Astrocyte (in vitro differentiated cells and primary cell): Measurements from ENCODE around the gene MARCKS. TPM values are rescaled to one million over a fixed set of nuclear protein-coding genes. Genes with fewer than 3 reads are reported as not detected.

Experiments used
- DNase-seq: peaks from one replicate; pipeline ENCODE4 v3.0.0-alpha.2; 2010; ENCODE audit warnings: low read depth
- FAIRE-seq: peaks from 2 replicates; lab custom pipeline; 2011; peaks lifted over from hg19 to GRCh38; lab: Jason Lieb, UNC
- H2AFZ ChIP-seq: 2 replicates; pipeline ENCODE4 v1.6.0; 2012; ENCODE audit warnings: low read depth, low read length, inconsistent platforms
- H3K27ac ChIP-seq: 2 replicates; pipeline ENCODE4 v1.5.1; 2011; ENCODE audit warnings: low read depth, low read length, inconsistent platforms
- H3K27me3 ChIP-seq: 2 replicates; pipeline ENCODE4 v1.6.0; 2011; ENCODE audit warnings: low read length, inconsistent platforms; ENCODE audit not compliant: insufficient read depth
- H3K36me3 ChIP-seq: 2 replicates; pipeline ENCODE4 v1.5.1; 2011; ENCODE audit warnings: low read length, inconsistent platforms; ENCODE audit not compliant: insufficient read depth
- H3K4me1 ChIP-seq: 2 replicates; pipeline ENCODE4 v1.5.1; 2011; ENCODE audit warnings: low read length, inconsistent platforms; ENCODE audit not compliant: insufficient read depth
- H3K4me2 ChIP-seq: 2 replicates; pipeline ENCODE4 v1.6.0; 2012; ENCODE audit warnings: low read length, inconsistent platforms
- H3K4me3 ChIP-seq: 2 replicates; pipeline ENCODE4 v1.5.1; 2011; ENCODE audit warnings: low read depth, mild to moderate bottlenecking, low read length, inconsistent platforms; ENCODE audit not compliant: insufficient read depth
- H3K79me2 ChIP-seq: 2 replicates; pipeline ENCODE4 v1.6.0; 2012; ENCODE audit warnings: mild to moderate bottlenecking, low read length, inconsistent platforms; ENCODE audit not compliant: insufficient read depth
- H3K9ac ChIP-seq: 2 replicates; pipeline ENCODE4 v1.6.0; 2012; ENCODE audit warnings: mild to moderate bottlenecking, low read length, inconsistent platforms
- H3K9me3 ChIP-seq: 2 replicates; pipeline ENCODE4 v1.5.1; 2012; ENCODE audit warnings: low read depth, mild to moderate bottlenecking, low read length, inconsistent platforms; ENCODE audit not compliant: insufficient read depth
- H4K20me1 ChIP-seq: 2 replicates; pipeline ENCODE4 v1.6.0; 2012; ENCODE audit warnings: low read length, inconsistent platforms; ENCODE audit not compliant: insufficient read depth
- H3K27ac Mint-ChIP-seq: one replicate; pipeline ENCODE4 v1.8.0; 2021; ENCODE audit warnings: mild to moderate bottlenecking, mixed read lengths; ENCODE audit not compliant: unreplicated experiment
- H3K27me3 Mint-ChIP-seq: one replicate; pipeline ENCODE4 v1.8.0; 2021; ENCODE audit warnings: low read depth, mixed read lengths; ENCODE audit not compliant: unreplicated experiment
- H3K36me3 Mint-ChIP-seq: one replicate; pipeline ENCODE4 v1.8.0; 2021; ENCODE audit warnings: low read depth, mixed read lengths; ENCODE audit not compliant: unreplicated experiment
- H3K4me1 Mint-ChIP-seq: one replicate; pipeline ENCODE4 v1.8.0; 2021; ENCODE audit warnings: low read depth, mixed read lengths; ENCODE audit not compliant: unreplicated experiment
- H3K4me3 Mint-ChIP-seq: one replicate; pipeline ENCODE4 v1.8.0; 2021; ENCODE audit warnings: mild to moderate bottlenecking, moderate library complexity, mixed read lengths; ENCODE audit not compliant: unreplicated experiment
- H3K9me3 Mint-ChIP-seq: one replicate; pipeline ENCODE4 v1.8.0; 2021; ENCODE audit warnings: mild to moderate bottlenecking, mixed read lengths; ENCODE audit not compliant: unreplicated experiment
- EZH2 ChIP-seq: IDR thresholded peaks from 2 replicates; pipeline ENCODE4 v1.6.1; 2012; ENCODE audit warnings: mild to moderate bottlenecking, low read length, inconsistent platforms; ENCODE audit not compliant: insufficient read depth
- total RNA-seq: library from RNA; stranded (reverse); gene quantifications from 2 replicates; pipeline ENCODE4 v1.2.1, GENCODE V29; 2021
- TF ChIP-seq, protein P1 (sequence below): IDR thresholded peaks from 2 replicates; pipeline ENCODE4 v1.5.1; 2011; ENCODE audit warnings: low read depth, mild to moderate bottlenecking, inconsistent platforms, low read length, moderate library complexity; ENCODE audit not compliant: insufficient read depth

The MARCKS gene
- total RNA-seq, 1 donor from 2014 or later: 261 TPM

DNA sequence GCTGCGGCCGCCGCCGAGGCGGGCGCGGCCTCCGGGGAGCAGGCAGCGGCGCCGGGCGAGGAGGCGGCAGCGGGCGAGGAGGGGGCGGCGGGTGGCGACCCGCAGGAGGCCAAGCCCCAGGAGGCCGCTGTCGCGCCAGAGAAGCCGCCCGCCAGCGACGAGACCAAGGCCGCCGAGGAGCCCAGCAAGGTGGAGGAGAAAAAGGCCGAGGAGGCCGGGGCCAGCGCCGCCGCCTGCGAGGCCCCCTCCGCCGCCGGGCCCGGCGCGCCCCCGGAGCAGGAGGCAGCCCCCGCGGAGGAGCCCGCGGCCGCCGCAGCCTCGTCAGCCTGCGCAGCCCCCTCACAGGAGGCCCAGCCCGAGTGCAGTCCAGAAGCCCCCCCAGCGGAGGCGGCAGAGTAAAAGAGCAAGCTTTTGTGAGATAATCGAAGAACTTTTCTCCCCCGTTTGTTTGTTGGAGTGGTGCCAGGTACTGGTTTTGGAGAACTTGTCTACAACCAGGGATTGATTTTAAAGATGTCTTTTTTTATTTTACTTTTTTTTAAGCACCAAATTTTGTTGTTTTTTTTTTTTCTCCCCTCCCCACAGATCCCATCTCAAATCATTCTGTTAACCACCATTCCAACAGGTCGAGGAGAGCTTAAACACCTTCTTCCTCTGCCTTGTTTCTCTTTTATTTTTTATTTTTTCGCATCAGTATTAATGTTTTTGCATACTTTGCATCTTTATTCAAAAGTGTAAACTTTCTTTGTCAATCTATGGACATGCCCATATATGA, 3.2 kb downstream of the MARCKS start:
- H3K4me3 ChIP-seq: peak overlapping the region; percentile 100
- peak overlapping the region; percentile 89 for H3K27ac Mint-ChIP-seq
- peak overlapping the region; percentile 93 for H3K4me2 ChIP-seq
- no peaks in the 10 kb centered on the region for H3K9me3 Mint-ChIP-seq
- DNase-seq (peak; percentile 31), FAIRE-seq (no peak)
- H3K36me3 Mint-ChIP-seq: peaks cover 11% of the 10 kb centered on the region
- no peaks in the 10 kb centered on the region for H3K27me3 Mint-ChIP-seq
- peaks cover 21% of the 10 kb centered on the region for H3K4me1 ChIP-seq
- peaks cover 19% of the 10 kb centered on the region for H3K4me1 Mint-ChIP-seq
- TF ChIP-seq, protein P1, sequence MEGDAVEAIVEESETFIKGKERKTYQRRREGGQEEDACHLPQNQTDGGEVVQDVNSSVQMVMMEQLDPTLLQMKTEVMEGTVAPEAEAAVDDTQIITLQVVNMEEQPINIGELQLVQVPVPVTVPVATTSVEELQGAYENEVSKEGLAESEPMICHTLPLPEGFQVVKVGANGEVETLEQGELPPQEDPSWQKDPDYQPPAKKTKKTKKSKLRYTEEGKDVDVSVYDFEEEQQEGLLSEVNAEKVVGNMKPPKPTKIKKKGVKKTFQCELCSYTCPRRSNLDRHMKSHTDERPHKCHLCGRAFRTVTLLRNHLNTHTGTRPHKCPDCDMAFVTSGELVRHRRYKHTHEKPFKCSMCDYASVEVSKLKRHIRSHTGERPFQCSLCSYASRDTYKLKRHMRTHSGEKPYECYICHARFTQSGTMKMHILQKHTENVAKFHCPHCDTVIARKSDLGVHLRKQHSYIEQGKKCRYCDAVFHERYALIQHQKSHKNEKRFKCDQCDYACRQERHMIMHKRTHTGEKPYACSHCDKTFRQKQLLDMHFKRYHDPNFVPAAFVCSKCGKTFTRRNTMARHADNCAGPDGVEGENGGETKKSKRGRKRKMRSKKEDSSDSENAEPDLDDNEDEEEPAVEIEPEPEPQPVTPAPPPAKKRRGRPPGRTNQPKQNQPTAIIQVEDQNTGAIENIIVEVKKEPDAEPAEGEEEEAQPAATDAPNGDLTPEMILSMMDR: no peak
- no peak for TF ChIP-seq EZH2
- H3K36me3 ChIP-seq: peaks cover 11% of the 10 kb centered on the region
- peak overlapping the region; percentile 93 for H3K4me3 Mint-ChIP-seq
- H3K27ac ChIP-seq: peak overlapping the region; percentile 100
- H2AFZ ChIP-seq: no peak overlapping the region
- H3K9me3 ChIP-seq: no peaks in the 10 kb centered on the region
- no peaks in the 10 kb centered on the region for H3K27me3 ChIP-seq
- peaks cover 42% of the 10 kb centered on the region for H4K20me1 ChIP-seq
- peak overlapping the region; percentile 100 for H3K9ac ChIP-seq
- peaks cover 81% of the 10 kb centered on the region for H3K79me2 ChIP-seq

DNA sequence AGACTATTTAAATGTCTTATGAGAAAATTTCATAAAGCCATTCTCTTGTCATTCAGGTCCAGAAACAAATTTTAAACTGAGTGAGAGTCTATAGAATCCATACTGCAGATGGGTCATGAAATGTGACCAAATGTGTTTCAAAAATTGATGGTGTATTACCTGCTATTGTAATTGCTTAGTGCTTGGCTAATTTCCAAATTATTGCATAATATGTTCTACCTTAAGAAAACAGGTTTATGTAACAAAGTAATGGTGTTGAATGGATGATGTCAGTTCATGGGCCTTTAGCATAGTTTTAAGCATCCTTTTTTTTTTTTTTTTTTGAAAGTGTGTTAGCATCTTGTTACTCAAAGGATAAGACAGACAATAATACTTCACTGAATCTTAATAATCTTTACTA, 5.0 kb downstream of the MARCKS start:
- Histone ChIP-seq H3K9me3 (no peaks in the 10 kb centered on the region), H3K79me2 (peaks cover 64% of the 10 kb centered on the region), H3K27me3 (no peaks in the 10 kb centered on the region), H3K4me2 (peak overlapping the region; percentile 93), H3K36me3 (peaks cover 11% of the 10 kb centered on the region), H2AFZ (no peak overlapping the region), H4K20me1 (peaks cover 42% of the 10 kb centered on the region), H3K9ac (peak overlapping the region; percentile 100), H3K4me3 (peak overlapping the region; percentile 100), H3K27ac (no peak overlapping the region), H3K4me1 (peaks cover 11% of the 10 kb centered on the region)
- DNase-seq: peak; percentile 22
- H3K36me3 Mint-ChIP-seq: peaks cover 11% of the 10 kb centered on the region
- H3K4me1 Mint-ChIP-seq: peaks cover 16% of the 10 kb centered on the region
- H3K27me3 Mint-ChIP-seq: no peaks in the 10 kb centered on the region
- TF ChIP-seq, protein P1: no peak
- TF ChIP-seq EZH2: no peak
- peak overlapping the region; percentile 93 for H3K4me3 Mint-ChIP-seq
- no peaks in the 10 kb centered on the region for H3K9me3 Mint-ChIP-seq
- H3K27ac Mint-ChIP-seq: peak overlapping the region; percentile 41
- no peak for FAIRE-seq

DNA sequence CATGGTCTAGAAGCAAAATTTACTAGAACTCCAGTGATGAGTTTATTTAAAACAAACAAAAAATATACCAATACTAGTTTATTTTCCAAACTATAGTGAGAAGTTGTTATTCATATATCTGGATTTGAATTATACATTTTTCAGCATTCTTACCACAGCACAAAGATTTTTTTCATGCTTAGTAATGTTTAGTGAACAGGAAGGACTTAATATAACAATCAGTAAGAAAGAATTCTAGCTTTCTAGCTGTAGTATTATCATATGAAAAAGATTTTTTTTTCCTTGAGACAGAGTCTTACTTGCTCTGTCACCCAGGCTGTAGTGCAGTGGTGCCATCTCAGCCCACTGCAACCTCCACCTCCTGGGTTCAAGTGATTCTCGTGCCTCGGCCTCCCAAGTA, 13.8 kb downstream of the MARCKS start:
- Histone ChIP-seq H3K4me1 (peaks cover 7% of the 10 kb centered on the region), H4K20me1 (no peaks in the 10 kb centered on the region), H3K4me2 (no peak overlapping the region), H3K27ac (no peak overlapping the region), H2AFZ (no peak overlapping the region), H3K27me3 (no peaks in the 10 kb centered on the region), H3K9me3 (no peaks in the 10 kb centered on the region), H3K36me3 (no peaks in the 10 kb centered on the region), H3K9ac (no peak overlapping the region), H3K79me2 (no peaks in the 10 kb centered on the region), H3K4me3 (no peak overlapping the region)
- TF ChIP-seq, protein P1: no peak
- no peak for TF ChIP-seq EZH2
- Mint-ChIP-seq H3K4me1 (peaks cover 12% of the 10 kb centered on the region), H3K4me3 (no peak overlapping the region), H3K36me3 (no peaks in the 10 kb centered on the region), H3K27ac (no peak overlapping the region), H3K27me3 (no peaks in the 10 kb centered on the region), H3K9me3 (no peaks in the 10 kb centered on the region)
- DNase-seq (no peak), FAIRE-seq (no peak)
